Measurements from ENCODE around the gene TBC1D17. TPM values are rescaled to one million over a fixed set of nuclear protein-coding genes. Genes with fewer than 3 reads are reported as not detected.

TBC1D17 gene
- total RNA-seq, 1 donor from 2014 or later = 29.1 TPM

DNA sequence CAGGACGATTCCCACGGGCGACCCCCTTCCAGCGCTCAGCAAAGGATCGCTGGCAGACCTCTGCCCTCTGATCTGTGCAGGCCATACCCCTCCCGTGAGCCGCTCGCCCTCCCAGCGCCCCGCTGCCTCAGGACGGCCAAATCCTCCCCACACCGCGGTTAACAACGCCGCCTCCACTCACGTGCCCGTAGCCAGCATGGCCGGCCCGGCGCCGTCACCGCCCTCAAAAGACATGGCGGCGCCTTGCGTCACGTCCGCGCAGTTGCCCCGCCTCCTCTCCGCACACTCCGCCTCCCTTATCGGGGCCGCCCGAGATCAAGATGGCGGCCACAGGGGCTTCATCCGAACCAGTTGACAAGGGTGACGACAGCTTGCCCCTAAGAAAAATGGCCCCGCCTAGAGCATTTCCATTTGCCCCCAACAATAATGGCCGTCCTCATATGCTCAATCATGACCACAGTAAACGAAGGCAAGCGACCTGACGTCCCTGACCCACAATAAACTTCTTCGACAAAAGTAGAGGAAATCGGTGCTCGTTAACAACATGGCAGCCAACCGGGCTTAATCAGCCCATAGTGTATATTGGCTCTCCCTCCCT lies 981 bp upstream of the TBC1D17 start:
- peak; percentile 34 for FAIRE-seq
- peak overlapping the region; percentile 99 for H3K9ac ChIP-seq (ENCODE audit: low read length)
- H3K4me1 ChIP-seq (ENCODE audit: insufficient read depth, low read length) = peaks cover 20% of the 10 kb centered on the region
- H3K4me3 Mint-ChIP-seq (ENCODE audit: unreplicated experiment) = no peak overlapping the region
- no peaks in the 10 kb centered on the region for H3K9me3 Mint-ChIP-seq (ENCODE audit: unreplicated experiment)
- no peaks in the 10 kb centered on the region for H3K27me3 ChIP-seq (ENCODE audit: insufficient read depth, low read length)
- no peak overlapping the region for H3K27ac Mint-ChIP-seq (ENCODE audit: unreplicated experiment)
- H4K20me1 ChIP-seq (ENCODE audit: insufficient read depth, low read length) = peaks cover 5% of the 10 kb centered on the region
- H3K27ac ChIP-seq (ENCODE audit: low read depth, low read length) = peak overlapping the region; percentile 100
- H3K9me3 ChIP-seq (ENCODE audit: insufficient read depth, low read depth, low read length) = no peaks in the 10 kb centered on the region
- H3K36me3 Mint-ChIP-seq (ENCODE audit: low read depth, unreplicated experiment) = peaks cover 14% of the 10 kb centered on the region
- no peaks in the 10 kb centered on the region for H3K36me3 ChIP-seq (ENCODE audit: insufficient read depth, low read length)
- DNase-seq (ENCODE audit: low read depth) = peak; percentile 96
- TF ChIP-seq, protein P1, sequence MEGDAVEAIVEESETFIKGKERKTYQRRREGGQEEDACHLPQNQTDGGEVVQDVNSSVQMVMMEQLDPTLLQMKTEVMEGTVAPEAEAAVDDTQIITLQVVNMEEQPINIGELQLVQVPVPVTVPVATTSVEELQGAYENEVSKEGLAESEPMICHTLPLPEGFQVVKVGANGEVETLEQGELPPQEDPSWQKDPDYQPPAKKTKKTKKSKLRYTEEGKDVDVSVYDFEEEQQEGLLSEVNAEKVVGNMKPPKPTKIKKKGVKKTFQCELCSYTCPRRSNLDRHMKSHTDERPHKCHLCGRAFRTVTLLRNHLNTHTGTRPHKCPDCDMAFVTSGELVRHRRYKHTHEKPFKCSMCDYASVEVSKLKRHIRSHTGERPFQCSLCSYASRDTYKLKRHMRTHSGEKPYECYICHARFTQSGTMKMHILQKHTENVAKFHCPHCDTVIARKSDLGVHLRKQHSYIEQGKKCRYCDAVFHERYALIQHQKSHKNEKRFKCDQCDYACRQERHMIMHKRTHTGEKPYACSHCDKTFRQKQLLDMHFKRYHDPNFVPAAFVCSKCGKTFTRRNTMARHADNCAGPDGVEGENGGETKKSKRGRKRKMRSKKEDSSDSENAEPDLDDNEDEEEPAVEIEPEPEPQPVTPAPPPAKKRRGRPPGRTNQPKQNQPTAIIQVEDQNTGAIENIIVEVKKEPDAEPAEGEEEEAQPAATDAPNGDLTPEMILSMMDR (IDR thresholded peaks at IDR 0.05; ENCODE audit: insufficient read depth, low read depth, low read length) = no peak
- peaks cover 51% of the 10 kb centered on the region for H3K79me2 ChIP-seq (ENCODE audit: insufficient read depth, low read length)
- no peaks in the 10 kb centered on the region for H3K27me3 Mint-ChIP-seq (ENCODE audit: low read depth, unreplicated experiment)
- peaks cover 3% of the 10 kb centered on the region for H3K4me1 Mint-ChIP-seq (ENCODE audit: low read depth, unreplicated experiment)
- peak overlapping the region; percentile 93 for H3K4me2 ChIP-seq (ENCODE audit: low read length)
- peak overlapping the region; percentile 95 for H2AFZ ChIP-seq (ENCODE audit: low read depth, low read length)
- peak overlapping the region; percentile 88 for H3K4me3 ChIP-seq (ENCODE audit: insufficient read depth, low read depth, low read length)

DNA sequence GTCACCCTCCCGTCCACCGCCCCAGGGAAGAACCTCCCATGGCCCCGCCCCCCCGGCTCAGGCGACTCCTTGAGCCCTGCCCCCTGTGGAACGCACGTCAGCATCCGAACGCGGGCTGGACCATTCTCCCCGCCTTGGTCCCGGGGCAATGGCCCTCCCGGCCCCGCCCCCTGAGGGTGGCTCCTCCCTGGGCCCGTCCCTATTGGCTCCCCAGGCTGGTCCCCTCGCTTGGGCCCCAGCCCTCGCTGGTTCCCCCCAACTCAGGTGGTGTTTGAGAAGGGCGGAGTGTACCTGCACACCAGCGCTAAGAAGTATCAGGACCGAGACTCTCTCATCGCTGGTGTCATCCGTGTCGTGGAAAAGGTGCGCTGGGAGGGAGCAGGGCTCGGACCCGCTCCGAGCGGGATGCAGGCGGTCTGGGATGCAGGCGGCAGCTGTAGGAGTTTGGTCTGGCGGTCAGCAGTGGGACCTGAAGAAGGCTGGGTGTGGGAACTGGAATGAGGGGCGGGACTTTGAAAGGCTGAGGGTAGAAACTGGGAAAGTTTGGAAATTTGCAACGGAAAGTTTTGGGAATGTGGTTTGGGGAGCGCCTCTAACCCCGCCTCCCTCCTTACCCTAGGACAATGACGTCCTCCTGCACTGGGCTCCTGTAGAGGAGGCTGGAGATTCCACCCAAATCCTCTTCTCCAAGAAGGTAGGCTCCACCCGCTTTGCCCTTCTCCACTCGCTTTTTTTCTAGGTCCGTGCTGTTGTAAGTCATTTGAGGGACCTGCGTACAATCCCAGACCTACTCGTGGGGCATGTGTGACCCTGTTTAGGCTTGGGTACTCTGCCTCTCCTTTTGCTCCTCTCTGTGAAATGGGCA lies 609 bp downstream of the TBC1D17 start:
- peak; percentile 91 for DNase-seq (ENCODE audit: low read depth)
- H3K27me3 Mint-ChIP-seq (ENCODE audit: low read depth, unreplicated experiment) = no peaks in the 10 kb centered on the region
- Histone ChIP-seq H3K4me1 (ENCODE audit: insufficient read depth, low read length) (peaks cover 20% of the 10 kb centered on the region), H3K4me2 (ENCODE audit: low read length) (peak overlapping the region; percentile 93), H3K4me3 (ENCODE audit: insufficient read depth, low read depth, low read length) (peak overlapping the region; percentile 88), H2AFZ (ENCODE audit: low read depth, low read length) (peak overlapping the region; percentile 84), H3K9ac (ENCODE audit: low read length) (peak overlapping the region; percentile 99), H3K79me2 (ENCODE audit: insufficient read depth, low read length) (peaks cover 41% of the 10 kb centered on the region), H3K9me3 (ENCODE audit: insufficient read depth, low read depth, low read length) (peaks cover 6% of the 10 kb centered on the region), H3K27me3 (ENCODE audit: insufficient read depth, low read length) (no peaks in the 10 kb centered on the region), H4K20me1 (ENCODE audit: insufficient read depth, low read length) (peaks cover 5% of the 10 kb centered on the region), H3K36me3 (ENCODE audit: insufficient read depth, low read length) (peaks cover 5% of the 10 kb centered on the region), H3K27ac (ENCODE audit: low read depth, low read length) (peak overlapping the region; percentile 100)
- H3K36me3 Mint-ChIP-seq (ENCODE audit: low read depth, unreplicated experiment) = peaks cover 16% of the 10 kb centered on the region
- no peak overlapping the region for H3K27ac Mint-ChIP-seq (ENCODE audit: unreplicated experiment)
- TF ChIP-seq EZH2 (IDR thresholded peaks at IDR 0.05; ENCODE audit: insufficient read depth, low read length) = no peak
- TF ChIP-seq, protein P1 (IDR thresholded peaks at IDR 0.05; ENCODE audit: insufficient read depth, low read depth, low read length) = no peak
- no peak for FAIRE-seq
- peaks cover 3% of the 10 kb centered on the region for H3K4me1 Mint-ChIP-seq (ENCODE audit: low read depth, unreplicated experiment)
- H3K9me3 Mint-ChIP-seq (ENCODE audit: unreplicated experiment) = no peaks in the 10 kb centered on the region
- no peak overlapping the region for H3K4me3 Mint-ChIP-seq (ENCODE audit: unreplicated experiment)

DNA sequence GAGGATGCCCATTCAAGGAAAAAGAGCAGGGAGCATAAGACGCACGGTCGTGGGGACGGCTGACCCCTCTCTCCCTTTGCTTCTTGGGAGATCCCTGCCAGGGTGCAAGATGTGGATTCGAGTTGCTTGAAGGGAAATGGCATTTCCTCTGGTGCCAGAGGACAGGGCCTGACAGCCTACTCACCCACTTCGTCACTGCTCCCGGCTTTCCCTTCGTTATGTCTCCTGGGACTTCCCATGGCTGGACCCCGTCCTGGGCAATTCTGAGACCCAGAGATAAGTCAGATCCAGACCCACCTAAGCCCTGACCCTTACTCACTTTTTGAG lies 1.2 kb downstream of the TBC1D17 start:
- peak overlapping the region; percentile 71 for H3K27ac Mint-ChIP-seq (ENCODE audit: unreplicated experiment)
- H2AFZ ChIP-seq (ENCODE audit: low read depth, low read length) = peak overlapping the region; percentile 84
- H3K9ac ChIP-seq (ENCODE audit: low read length) = peak overlapping the region; percentile 99
- peaks cover 20% of the 10 kb centered on the region for H3K4me1 ChIP-seq (ENCODE audit: insufficient read depth, low read length)
- peaks cover 7% of the 10 kb centered on the region for H3K36me3 ChIP-seq (ENCODE audit: insufficient read depth, low read length)
- no peak overlapping the region for H3K27ac ChIP-seq (ENCODE audit: low read depth, low read length)
- DNase-seq (ENCODE audit: low read depth) = no peak
- no peak for TF ChIP-seq EZH2 (IDR thresholded peaks at IDR 0.05; ENCODE audit: insufficient read depth, low read length)
- TF ChIP-seq, protein P1 (IDR thresholded peaks at IDR 0.05; ENCODE audit: insufficient read depth, low read depth, low read length) = no peak
- H3K79me2 ChIP-seq (ENCODE audit: insufficient read depth, low read length) = peaks cover 40% of the 10 kb centered on the region
- peaks cover 6% of the 10 kb centered on the region for H3K9me3 ChIP-seq (ENCODE audit: insufficient read depth, low read depth, low read length)
- peaks cover 5% of the 10 kb centered on the region for H4K20me1 ChIP-seq (ENCODE audit: insufficient read depth, low read length)
- peak overlapping the region; percentile 88 for H3K4me3 ChIP-seq (ENCODE audit: insufficient read depth, low read depth, low read length)
- H3K27me3 Mint-ChIP-seq (ENCODE audit: low read depth, unreplicated experiment) = no peaks in the 10 kb centered on the region
- H3K36me3 Mint-ChIP-seq (ENCODE audit: low read depth, unreplicated experiment) = peaks cover 22% of the 10 kb centered on the region
- H3K27me3 ChIP-seq (ENCODE audit: insufficient read depth, low read length) = no peaks in the 10 kb centered on the region
- H3K4me2 ChIP-seq (ENCODE audit: low read length) = peak overlapping the region; percentile 93
- no peaks in the 10 kb centered on the region for H3K9me3 Mint-ChIP-seq (ENCODE audit: unreplicated experiment)
- FAIRE-seq = no peak
- no peak overlapping the region for H3K4me3 Mint-ChIP-seq (ENCODE audit: unreplicated experiment)
- H3K4me1 Mint-ChIP-seq (ENCODE audit: low read depth, unreplicated experiment) = peaks cover 3% of the 10 kb centered on the region
